ENCODE results near the gene C19orf38.

- TF ChIP-seq GLIS3 (CRISPR knock-in tag; IDR thresholded peaks at IDR 0.05) (no peak), ZFP30 (CRISPR knock-in tag; IDR thresholded peaks at IDR 0.05) (no peak), ESRRG (CRISPR knock-in tag; IDR thresholded peaks at IDR 0.05) (no peak), TCF4 (CRISPR knock-in tag; IDR thresholded peaks at IDR 0.05; ENCODE audit: borderline replicate concordance) (no peak), PATZ1 (CRISPR knock-in tag; IDR thresholded peaks at IDR 0.05; ENCODE audit: borderline replicate concordance) (no peak)
These were observed 38.4 kb upstream of the C19orf38 start for GRCh38 chr19:10809651-10810285.

Data from SK-N-SH treated with all-trans-retinoic acid at 6 μM for 48 hours (cell line).